ENCODE results near the gene FAM153A.
"Not testable (repeated sequence)": the region's sequence is repeated elsewhere in the genome, so short reads cannot be mapped to it uniquely, and the experiment has no call there.

FAM153A gene

GRCh38 chr5:177723831-177724485 is 58.7 kb downstream of the FAM153A start:
- not testable (repeated sequence) for DNase-seq

GRCh38 chr5:177722829-177723228 is 59.9 kb downstream of the FAM153A start:
- not testable (repeated sequence) for DNase-seq

- not testable (repeated sequence) for DNase-seq
These were observed 62.7 kb downstream of the FAM153A start for GRCh38 chr5:177719989-177720388.

- not testable (repeated sequence) for DNase-seq
These were observed 67.3 kb downstream of the FAM153A start for GRCh38 chr5:177715423-177715822.

- not testable (repeated sequence) for DNase-seq
These were observed 86.6 kb downstream of the FAM153A start for GRCh38 chr5:177696100-177696499.

GRCh38 chr5:177695356-177695930 is 87.3 kb downstream of the FAM153A start:
- not testable (repeated sequence) for DNase-seq

- DNase-seq: not testable (repeated sequence)
These were observed 88.2 kb downstream of the FAM153A start for GRCh38 chr5:177694518-177694835.

GRCh38 chr5:177693671-177694517 is 88.8 kb downstream of the FAM153A start:
- DNase-seq: not testable (repeated sequence)

GRCh38 chr5:177692969-177693368 is 89.7 kb downstream of the FAM153A start:
- not testable (repeated sequence) for DNase-seq

- DNase-seq: not testable (repeated sequence)
These were observed 90.2 kb downstream of the FAM153A start for GRCh38 chr5:177692507-177692906.

GRCh38 chr5:177689011-177689610 is 93.6 kb downstream of the FAM153A start:
- not testable (repeated sequence) for DNase-seq

- not testable (repeated sequence) for DNase-seq
These were observed 94.6 kb downstream of the FAM153A start for GRCh38 chr5:177688091-177688490.

- DNase-seq: not testable (repeated sequence)
These were observed 100.8 kb downstream of the FAM153A start for GRCh38 chr5:177681920-177682319.
